Measurements from ENCODE around the gene OLA1. TPM values are rescaled to one million over a fixed set of nuclear protein-coding genes. Genes with fewer than 3 reads are reported as not detected.
"Not testable (repeated sequence)": the region's sequence is repeated elsewhere in the genome, so short reads cannot be mapped to it uniquely, and the experiment has no call there.

OLA1 gene
- total RNA-seq, 2 experiments from 2014 or later: 64.3 to 83.1 TPM

- Mint-ChIP-seq H3K4me3 (no peak overlapping the region), H3K27ac (no peak overlapping the region), H3K4me1 (peaks cover 30% of the 10 kb centered on the region), H3K9me3 (ENCODE audit: low read depth) (no peaks in the 10 kb centered on the region), H3K36me3 (peaks cover 26% of the 10 kb centered on the region), H3K27me3 (no peaks in the 10 kb centered on the region)
- CTCF ChIA-PET: interaction anchor here (0.7 to 1.7 kb wide), 2 partner anchors 13 to 95 kb away, joined by 3 to 6 read pairs; no protein-coding TSS in a partner anchor
- ATAC-seq: no peak
- DNase-seq: no peak
Observed at GRCh38 chr2:174246944-174247381, 1.4 kb downstream of the OLA1 start.

GRCh38 chr2:174245628-174246027, 2.7 kb downstream of the OLA1 start:
- not testable (repeated sequence) for H3K9me3 Mint-ChIP-seq (ENCODE audit: low read depth); DNase-seq

GRCh38 chr2:174245065-174245464, 3.3 kb downstream of the OLA1 start:
- DNase-seq: no peak
- Mint-ChIP-seq H3K36me3 (peaks cover 40% of the 10 kb centered on the region), H3K4me3 (no peak overlapping the region), H3K27ac (no peak overlapping the region), H3K27me3 (no peaks in the 10 kb centered on the region), H3K4me1 (peaks cover 30% of the 10 kb centered on the region), H3K9me3 (ENCODE audit: low read depth) (no peaks in the 10 kb centered on the region)
- CTCF ChIA-PET: interaction anchor here (2.3 kb wide), 1 partner anchor 8 kb away, joined by 6 read pairs; no protein-coding TSS in a partner anchor
- ATAC-seq: no peak

More at GRCh38 chr2:174245628-174246027, 2.7 kb downstream of the OLA1 start:
- peaks cover 38% of the 10 kb centered on the region for H3K36me3 Mint-ChIP-seq
- not testable (repeated sequence) for H3K27ac Mint-ChIP-seq, H3K4me3 Mint-ChIP-seq, ATAC-seq, H3K27me3 Mint-ChIP-seq
- peaks cover 30% of the 10 kb centered on the region for H3K4me1 Mint-ChIP-seq
- CTCF ChIA-PET: interaction anchor here (2.3 kb wide), 1 partner anchor 9 kb away, joined by 6 read pairs; no protein-coding TSS in a partner anchor

GRCh38 chr2:174243812-174244211, 4.5 kb downstream of the OLA1 start:
- no peaks in the 10 kb centered on the region for H3K27me3 Mint-ChIP-seq
- H3K36me3 Mint-ChIP-seq: peaks cover 41% of the 10 kb centered on the region
- H3K4me3 Mint-ChIP-seq: no peak overlapping the region
- no peak for ATAC-seq
- H3K9me3 Mint-ChIP-seq (ENCODE audit: low read depth): no peaks in the 10 kb centered on the region
- no peak overlapping the region for H3K27ac Mint-ChIP-seq
- DNase-seq: no peak
- H3K4me1 Mint-ChIP-seq: peaks cover 22% of the 10 kb centered on the region
- CTCF ChIA-PET: no interaction called here

GRCh38 chr2:174240097-174240496, 8.2 kb downstream of the OLA1 start:
- CTCF ChIA-PET: interaction anchor here (0.9 kb wide), 1 partner anchor 10 kb away, joined by 3 read pairs; no protein-coding TSS in a partner anchor
- peaks cover 37% of the 10 kb centered on the region for H3K36me3 Mint-ChIP-seq
- peaks cover 4% of the 10 kb centered on the region for H3K4me1 Mint-ChIP-seq
- no peak overlapping the region for H3K27ac Mint-ChIP-seq
- H3K9me3 Mint-ChIP-seq (ENCODE audit: low read depth): no peaks in the 10 kb centered on the region
- ATAC-seq (no peak), DNase-seq (no peak)
- H3K27me3 Mint-ChIP-seq: no peaks in the 10 kb centered on the region
- H3K4me3 Mint-ChIP-seq: no peak overlapping the region

GRCh38 chr2:174236429-174236828, 11.9 kb downstream of the OLA1 start:
- peaks cover 7% of the 10 kb centered on the region for H3K4me1 Mint-ChIP-seq
- H3K4me3 Mint-ChIP-seq: no peak overlapping the region

GRCh38 chr2:174235680-174236079, 12.7 kb downstream of the OLA1 start:
- H3K9me3 Mint-ChIP-seq (ENCODE audit: low read depth): no peaks in the 10 kb centered on the region
- peaks cover 18% of the 10 kb centered on the region for H3K36me3 Mint-ChIP-seq
- no peak overlapping the region for H3K27ac Mint-ChIP-seq
- H3K27me3 Mint-ChIP-seq: no peaks in the 10 kb centered on the region
- DNase-seq (no peak), ATAC-seq (no peak)
- H3K4me1 Mint-ChIP-seq: peaks cover 7% of the 10 kb centered on the region
- CTCF ChIA-PET: interaction anchor here (1.1 to 2.1 kb wide), 2 partner anchors 10 to 193 kb away, joined by 3 to 6 read pairs; no protein-coding TSS in a partner anchor
- no peak overlapping the region for H3K4me3 Mint-ChIP-seq

More at GRCh38 chr2:174236429-174236828, 11.9 kb downstream of the OLA1 start:
- CTCF ChIA-PET: interaction anchor here (1.1 to 2.1 kb wide), 3 partner anchors 9 to 193 kb away, joined by 3 to 6 read pairs (median 3); no protein-coding TSS in a partner anchor
- H3K27me3 Mint-ChIP-seq: no peaks in the 10 kb centered on the region
- no peaks in the 10 kb centered on the region for H3K9me3 Mint-ChIP-seq (ENCODE audit: low read depth)
- DNase-seq (no peak), ATAC-seq (no peak)
- H3K36me3 Mint-ChIP-seq: peaks cover 26% of the 10 kb centered on the region
- H3K27ac Mint-ChIP-seq: no peak overlapping the region

GRCh38 chr2:174233771-174234275, 14.5 kb downstream of the OLA1 start:
- peaks cover 23% of the 10 kb centered on the region for H3K36me3 Mint-ChIP-seq
- no peaks in the 10 kb centered on the region for H3K27me3 Mint-ChIP-seq
- H3K4me1 Mint-ChIP-seq: peaks cover 8% of the 10 kb centered on the region
- no peak overlapping the region for H3K4me3 Mint-ChIP-seq
- H3K27ac Mint-ChIP-seq: no peak overlapping the region
- no peak for ATAC-seq
- CTCF ChIA-PET: interaction anchor here (1.4 kb wide), 1 partner anchor 14 kb away, joined by 6 read pairs; the partner anchor contains the start of gene OLA1
- no peak for DNase-seq
- H3K9me3 Mint-ChIP-seq (ENCODE audit: low read depth): no peaks in the 10 kb centered on the region

- DNase-seq (no peak), ATAC-seq (no peak)
- Mint-ChIP-seq H3K27me3 (no peaks in the 10 kb centered on the region), H3K4me3 (no peak overlapping the region), H3K27ac (no peak overlapping the region), H3K4me1 (peaks cover 1% of the 10 kb centered on the region), H3K36me3 (peaks cover 38% of the 10 kb centered on the region), H3K9me3 (ENCODE audit: low read depth) (no peaks in the 10 kb centered on the region)
- CTCF ChIA-PET: no interaction called here
Observed at GRCh38 chr2:174227748-174228147, 20.6 kb downstream of the OLA1 start.

- Mint-ChIP-seq H3K36me3 (peaks cover 39% of the 10 kb centered on the region), H3K9me3 (ENCODE audit: low read depth) (no peaks in the 10 kb centered on the region), H3K27ac (no peak overlapping the region), H3K4me3 (no peak overlapping the region), H3K4me1 (peaks cover 1% of the 10 kb centered on the region), H3K27me3 (no peaks in the 10 kb centered on the region)
- CTCF ChIA-PET: no interaction called here
- ATAC-seq (no peak), DNase-seq (no peak)
Observed at GRCh38 chr2:174224665-174225288, 23.6 kb downstream of the OLA1 start.

GRCh38 chr2:174224125-174224524, 24.2 kb downstream of the OLA1 start:
- CTCF ChIA-PET: no interaction called here
- no peaks in the 10 kb centered on the region for H3K27me3 Mint-ChIP-seq
- DNase-seq (no peak), ATAC-seq (no peak)
- no peak overlapping the region for H3K4me3 Mint-ChIP-seq
- H3K36me3 Mint-ChIP-seq: peaks cover 33% of the 10 kb centered on the region
- H3K27ac Mint-ChIP-seq: no peak overlapping the region
- no peaks in the 10 kb centered on the region for H3K4me1 Mint-ChIP-seq
- H3K9me3 Mint-ChIP-seq (ENCODE audit: low read depth): no peaks in the 10 kb centered on the region

GRCh38 chr2:174223388-174223787, 24.9 kb downstream of the OLA1 start:
- ATAC-seq (no peak), DNase-seq (no peak)
- no peaks in the 10 kb centered on the region for H3K9me3 Mint-ChIP-seq (ENCODE audit: low read depth)
- H3K27ac Mint-ChIP-seq: no peak overlapping the region
- H3K4me3 Mint-ChIP-seq: no peak overlapping the region
- CTCF ChIA-PET: no interaction called here
- H3K36me3 Mint-ChIP-seq: peaks cover 28% of the 10 kb centered on the region
- no peaks in the 10 kb centered on the region for H3K27me3 Mint-ChIP-seq
- H3K4me1 Mint-ChIP-seq: no peaks in the 10 kb centered on the region

GRCh38 chr2:174222154-174222553, 26.2 kb downstream of the OLA1 start:
- Mint-ChIP-seq H3K9me3 (ENCODE audit: low read depth) (no peaks in the 10 kb centered on the region), H3K36me3 (peaks cover 23% of the 10 kb centered on the region), H3K27ac (no peak overlapping the region), H3K4me1 (no peaks in the 10 kb centered on the region), H3K4me3 (no peak overlapping the region), H3K27me3 (no peaks in the 10 kb centered on the region)
- CTCF ChIA-PET: no interaction called here
- DNase-seq (no peak), ATAC-seq (no peak)

GRCh38 chr2:174219321-174219720, 29.0 kb downstream of the OLA1 start:
- no peaks in the 10 kb centered on the region for H3K4me1 Mint-ChIP-seq
- H3K4me3 Mint-ChIP-seq: no peak overlapping the region
- no peaks in the 10 kb centered on the region for H3K27me3 Mint-ChIP-seq
- ATAC-seq (no peak), DNase-seq (no peak)
- CTCF ChIA-PET: no interaction called here
- H3K36me3 Mint-ChIP-seq: peaks cover 12% of the 10 kb centered on the region
- no peaks in the 10 kb centered on the region for H3K9me3 Mint-ChIP-seq (ENCODE audit: low read depth)
- no peak overlapping the region for H3K27ac Mint-ChIP-seq
